ENCODE data around the gene KLHDC4. TPM values are rescaled to one million over a fixed set of nuclear protein-coding genes. Genes with fewer than 3 reads are reported as not detected.
"Not testable (repeated sequence)": the region's sequence is repeated elsewhere in the genome, so short reads cannot be mapped to it uniquely, and the experiment has no call there.

The KLHDC4 gene
- total RNA-seq, result 100 to 1,000 TPM in 1 of 2 experiments, 10 to 100 TPM in 1; 91.7 to 101 TPM

GRCh38 chr16:87765776-87766484, at the start of gene KLHDC4:
Gene KLHDC4, minus strand, starts transcription at chr16:87765986. Its CDS starts 96 bp downstream, at chr16:87765890.
- Mint-ChIP-seq H3K4me1 (ENCODE audit: low read depth) (peaks cover 40% of the 10 kb centered on the region), H3K36me3 (ENCODE audit: low read depth) (peaks cover 36% of the 10 kb centered on the region), H3K27me3 (ENCODE audit: low read depth) (no peaks in the 10 kb centered on the region), H3K27ac (peak within 1 kb of the TSS; percentile 99), H3K9me3 (ENCODE audit: insufficient read depth) (no peaks in the 10 kb centered on the region), H3K4me3 (peak within 1 kb of the TSS; percentile 96)
- CTCF ChIA-PET, result interaction anchor here (0.7 to 7.2 kb wide), 11 partner anchors 11 to 188 kb away, joined by 3 to 89 read pairs (median 5); partner anchors contain the start of genes BANP and SLC7A5
- POLR2A ChIA-PET, result interaction anchor here (0.6 to 3.4 kb wide), 25 partner anchors 13 to 188 kb away, joined by 3 to 22 read pairs (median 4); partner anchors contain the start of gene SLC7A5
- ATAC-seq (peak; percentile 78), DNase-seq (peak; percentile 94)

GRCh38 chr16:87815567-87815966, 49.8 kb upstream of the KLHDC4 start:
- Mint-ChIP-seq H3K9me3 (ENCODE audit: insufficient read depth) (peaks cover 10% of the 10 kb centered on the region), H3K27ac (no peak overlapping the region), H3K36me3 (ENCODE audit: low read depth) (no peaks in the 10 kb centered on the region), H3K4me3 (no peak overlapping the region), H3K27me3 (ENCODE audit: low read depth) (peaks cover 5% of the 10 kb centered on the region), H3K4me1 (ENCODE audit: low read depth) (peaks cover 10% of the 10 kb centered on the region)
- DNase-seq, result no peak
- CTCF ChIA-PET, result interaction anchor here (1.0 to 1.1 kb wide), 2 partner anchors 10 to 56 kb away, joined by 4 read pairs; no protein-coding TSS in a partner anchor
- POLR2A ChIA-PET, result interaction anchor here (1.1 kb wide), 1 partner anchor 50 kb away, joined by 3 read pairs; the partner anchor contains the start of gene KLHDC4
- no peak for ATAC-seq

DNA sequence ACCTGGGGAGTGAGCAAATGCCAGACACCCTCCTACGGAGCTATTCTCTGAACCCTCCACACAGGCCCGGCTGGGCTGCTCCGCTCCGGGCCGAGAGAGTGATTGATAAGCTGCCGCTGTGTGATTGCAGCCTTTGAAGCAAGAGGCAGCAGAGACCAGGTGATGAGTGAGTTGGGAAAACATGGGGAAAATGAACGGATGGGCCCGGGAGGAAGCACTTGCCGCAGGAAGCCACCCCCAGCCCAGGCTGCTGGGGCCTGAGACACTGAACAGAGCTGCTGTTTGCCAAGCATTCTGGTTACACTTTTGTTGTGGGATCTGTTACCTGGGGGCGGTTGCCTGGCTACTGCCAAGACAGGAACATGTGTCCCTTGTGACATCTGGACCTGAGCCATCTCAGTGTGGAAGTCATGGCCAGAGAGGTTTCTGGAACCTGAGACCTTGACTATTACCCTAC, 46.4 kb upstream of the KLHDC4 start:
- Mint-ChIP-seq H3K27ac (no peak overlapping the region), H3K27me3 (ENCODE audit: low read depth) (peaks cover 5% of the 10 kb centered on the region), H3K36me3 (ENCODE audit: low read depth) (no peaks in the 10 kb centered on the region), H3K9me3 (ENCODE audit: insufficient read depth) (peaks cover 9% of the 10 kb centered on the region), H3K4me3 (no peak overlapping the region), H3K4me1 (ENCODE audit: low read depth) (peaks cover 30% of the 10 kb centered on the region)
- CTCF ChIA-PET, result interaction anchor here (3.9 kb wide), 1 partner anchor 33 kb away, joined by 13 read pairs; no protein-coding TSS in a partner anchor
- no peak for ATAC-seq
- DNase-seq, result no peak
- POLR2A ChIA-PET, result no interaction called here

- H3K4me1 Mint-ChIP-seq (ENCODE audit: low read depth), result peaks cover 34% of the 10 kb centered on the region
- H3K27me3 Mint-ChIP-seq (ENCODE audit: low read depth); DNase-seq; H3K9me3 Mint-ChIP-seq (ENCODE audit: insufficient read depth); H3K36me3 Mint-ChIP-seq (ENCODE audit: low read depth); H3K27ac Mint-ChIP-seq; POLR2A ChIA-PET; H3K4me3 Mint-ChIP-seq; ATAC-seq: not testable (repeated sequence)
- CTCF ChIA-PET, result interaction anchor here (3.9 kb wide), 1 partner anchor 32 kb away, joined by 13 read pairs; no protein-coding TSS in a partner anchor
These were observed 45.7 kb upstream of the KLHDC4 start for GRCh38 chr16:87811454-87811853.

DNA sequence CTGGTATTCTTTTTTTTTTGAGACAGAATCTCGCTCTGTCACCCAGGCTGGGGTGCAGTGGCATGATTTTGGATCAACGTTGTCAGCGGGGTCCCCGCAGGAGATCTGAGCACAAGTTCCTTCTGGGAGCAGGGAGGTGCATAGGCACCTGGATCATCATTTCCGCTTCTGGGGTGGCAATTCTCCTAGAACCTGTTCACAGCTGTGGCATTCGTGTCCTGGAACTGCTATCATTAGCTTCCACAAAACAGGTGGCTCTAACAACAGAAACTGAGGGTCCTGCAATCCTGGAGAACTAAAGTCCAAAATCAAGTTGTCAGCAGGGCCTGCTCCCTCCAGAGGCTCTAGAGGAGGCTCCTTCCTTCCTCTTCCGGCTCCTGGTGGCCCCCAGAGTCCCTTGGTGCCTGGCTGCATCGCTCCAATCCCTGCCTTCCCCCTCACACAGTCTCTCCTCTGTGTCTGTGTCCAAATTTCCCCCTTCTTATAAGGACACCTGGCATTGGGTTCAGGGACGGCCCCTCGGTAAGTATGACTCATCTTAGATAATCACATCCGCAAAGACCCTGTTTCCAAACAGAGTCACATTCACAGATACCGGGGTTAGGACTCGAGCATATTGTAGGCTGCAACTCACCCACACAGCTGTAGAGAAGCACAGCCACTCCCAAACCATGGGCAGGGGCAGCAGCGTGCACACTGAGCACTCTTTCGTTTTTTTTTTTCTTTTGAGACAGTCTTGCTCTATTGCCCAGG, 43.5 kb upstream of the KLHDC4 start:
- Mint-ChIP-seq H3K4me1 (ENCODE audit: low read depth) (peaks cover 41% of the 10 kb centered on the region), H3K27me3 (ENCODE audit: low read depth) (peaks cover 5% of the 10 kb centered on the region), H3K9me3 (ENCODE audit: insufficient read depth) (no peaks in the 10 kb centered on the region), H3K36me3 (ENCODE audit: low read depth) (no peaks in the 10 kb centered on the region), H3K27ac (peak overlapping the region; percentile 10), H3K4me3 (no peak overlapping the region)
- DNase-seq, result peak; percentile 25
- ChIA-PET CTCF (interaction anchor here (1.0 to 1.1 kb wide), 2 partner anchors 17 to 31 kb away, joined by 3 read pairs; no protein-coding TSS in a partner anchor), POLR2A (no interaction called here)
- peak; percentile 12 for ATAC-seq

GRCh38 chr16:87808108-87808507, 42.3 kb upstream of the KLHDC4 start:
- Mint-ChIP-seq H3K4me3 (no peak overlapping the region), H3K9me3 (ENCODE audit: insufficient read depth) (no peaks in the 10 kb centered on the region)
- POLR2A ChIA-PET, result interaction anchor here (3.7 kb wide), 1 partner anchor 29 kb away, joined by 20 read pairs; no protein-coding TSS in a partner anchor

GRCh38 chr16:87806641-87807546, 41.1 kb upstream of the KLHDC4 start:
- ChIA-PET CTCF (interaction anchor here (0.6 to 3.2 kb wide), 5 partner anchors 20 to 64 kb away, joined by 3 to 47 read pairs (median 12); no protein-coding TSS in a partner anchor), POLR2A (interaction anchor here (0.6 to 3.7 kb wide), 6 partner anchors 14 to 64 kb away, joined by 3 to 20 read pairs (median 3); no protein-coding TSS in a partner anchor)
- peaks cover 5% of the 10 kb centered on the region for H3K27me3 Mint-ChIP-seq (ENCODE audit: low read depth)
- H3K27ac Mint-ChIP-seq, result peak overlapping the region; percentile 98
- peaks cover 46% of the 10 kb centered on the region for H3K4me1 Mint-ChIP-seq (ENCODE audit: low read depth)
- DNase-seq (peak; percentile 67), ATAC-seq (peak; percentile 83)
- H3K4me3 Mint-ChIP-seq, result peak overlapping the region; percentile 86
- H3K36me3 Mint-ChIP-seq (ENCODE audit: low read depth), result no peaks in the 10 kb centered on the region
- no peaks in the 10 kb centered on the region for H3K9me3 Mint-ChIP-seq (ENCODE audit: insufficient read depth)

More at GRCh38 chr16:87808108-87808507, 42.3 kb upstream of the KLHDC4 start:
- Mint-ChIP-seq H3K36me3 (ENCODE audit: low read depth) (no peaks in the 10 kb centered on the region), H3K27ac (no peak overlapping the region), H3K4me1 (ENCODE audit: low read depth) (peaks cover 43% of the 10 kb centered on the region), H3K27me3 (ENCODE audit: low read depth) (peaks cover 5% of the 10 kb centered on the region)
- no peak for ATAC-seq
- CTCF ChIA-PET, result interaction anchor here (1.1 to 3.2 kb wide), 4 partner anchors 28 to 63 kb away, joined by 3 to 47 read pairs (median 12); no protein-coding TSS in a partner anchor
- no peak for DNase-seq

- Mint-ChIP-seq H3K27me3 (ENCODE audit: low read depth) (peaks cover 2% of the 10 kb centered on the region), H3K4me1 (ENCODE audit: low read depth) (peaks cover 43% of the 10 kb centered on the region), H3K4me3 (peak overlapping the region; percentile 86), H3K36me3 (ENCODE audit: low read depth) (no peaks in the 10 kb centered on the region), H3K27ac (peak overlapping the region; percentile 98), H3K9me3 (ENCODE audit: insufficient read depth) (no peaks in the 10 kb centered on the region)
- CTCF ChIA-PET, result interaction anchor here (0.9 to 3.2 kb wide), 5 partner anchors 10 to 65 kb away, joined by 3 to 47 read pairs (median 12); no protein-coding TSS in a partner anchor
- ATAC-seq (peak; percentile 57), DNase-seq (peak; percentile 44)
- POLR2A ChIA-PET, result interaction anchor here (0.9 to 3.7 kb wide), 4 partner anchors 14 to 62 kb away, joined by 3 to 20 read pairs (median 4); no protein-coding TSS in a partner anchor
These were observed 40.5 kb upstream of the KLHDC4 start for GRCh38 chr16:87806261-87806640.

DNA sequence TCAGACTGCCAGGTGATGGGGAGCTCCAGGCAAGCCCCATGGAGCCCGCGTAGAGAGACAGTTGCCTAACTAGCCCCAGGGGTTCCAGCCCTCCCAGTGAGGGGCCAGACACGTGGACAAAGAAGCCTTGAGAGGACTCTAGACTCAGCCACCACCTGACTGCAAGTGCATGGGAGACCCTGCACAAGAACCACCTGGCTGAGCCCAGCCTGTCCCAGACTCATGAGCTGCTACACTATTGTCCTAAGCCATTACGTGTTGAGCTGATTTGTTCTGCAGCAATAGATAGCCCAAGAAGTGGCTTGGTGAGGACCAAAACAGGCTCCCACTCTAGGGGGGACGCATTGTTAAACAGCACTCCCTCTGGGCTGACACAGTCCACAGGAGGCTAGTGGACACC, 37.6 kb upstream of the KLHDC4 start:
- no peak for ATAC-seq
- peak overlapping the region; percentile 60 for H3K27ac Mint-ChIP-seq
- H3K36me3 Mint-ChIP-seq (ENCODE audit: low read depth), result no peaks in the 10 kb centered on the region
- no peaks in the 10 kb centered on the region for H3K9me3 Mint-ChIP-seq (ENCODE audit: insufficient read depth)
- CTCF ChIA-PET, result interaction anchor here (1.2 to 1.7 kb wide), 2 partner anchors 24 to 68 kb away, joined by 3 to 5 read pairs; no protein-coding TSS in a partner anchor
- peaks cover 28% of the 10 kb centered on the region for H3K4me1 Mint-ChIP-seq (ENCODE audit: low read depth)
- POLR2A ChIA-PET, result interaction anchor here (1.0 kb wide), 1 partner anchor 23 kb away, joined by 4 read pairs; no protein-coding TSS in a partner anchor
- no peak for DNase-seq
- no peak overlapping the region for H3K4me3 Mint-ChIP-seq
- no peaks in the 10 kb centered on the region for H3K27me3 Mint-ChIP-seq (ENCODE audit: low read depth)

DNA sequence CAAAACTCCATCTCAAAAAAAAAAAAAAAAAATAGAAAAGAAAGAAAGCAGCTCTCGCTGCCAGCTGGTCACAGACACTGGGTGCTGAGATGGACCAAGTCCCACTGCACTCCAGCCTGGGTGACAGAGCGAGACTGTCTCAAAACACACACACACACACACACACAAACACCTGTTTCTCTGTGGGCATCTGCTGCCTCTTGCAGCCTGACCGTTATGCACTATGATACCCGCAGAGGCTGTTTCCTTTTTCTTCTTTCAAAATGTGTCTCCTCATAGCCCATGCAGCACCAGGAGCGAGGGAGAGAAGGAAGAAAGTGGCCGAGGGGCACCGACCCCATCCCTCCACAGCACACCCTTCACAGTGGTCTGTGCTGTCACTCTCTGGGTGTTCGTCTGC, 36.9 kb upstream of the KLHDC4 start:
- DNase-seq (no peak), ATAC-seq (no peak)
- H3K4me3 Mint-ChIP-seq, result no peak overlapping the region
- no peaks in the 10 kb centered on the region for H3K9me3 Mint-ChIP-seq (ENCODE audit: insufficient read depth)
- no peaks in the 10 kb centered on the region for H3K36me3 Mint-ChIP-seq (ENCODE audit: low read depth)
- CTCF ChIA-PET, result interaction anchor here (1.7 kb wide), 1 partner anchor 24 kb away, joined by 5 read pairs; no protein-coding TSS in a partner anchor
- no peak overlapping the region for H3K27ac Mint-ChIP-seq
- no peaks in the 10 kb centered on the region for H3K27me3 Mint-ChIP-seq (ENCODE audit: low read depth)
- peaks cover 25% of the 10 kb centered on the region for H3K4me1 Mint-ChIP-seq (ENCODE audit: low read depth)
- POLR2A ChIA-PET, result no interaction called here
